Breast epithelium (tissue), 3 donors: Measurements from ENCODE around the gene ASPHD1.

Experiments used
- CTCF ChIP-seq, 3 donors: fragments of 450-650 bp; IDR thresholded peaks; one replicate each; pipeline ENCODE4 v1.5.1; 2016 to 2017; ENCODE audit warnings: antibody characterized with exemption in 3 of 3, mild to moderate bottlenecking in 3 of 3, moderate library complexity in 3 of 3
- POLR2A ChIP-seq: fragments of 450-650 bp; IDR thresholded peaks from one replicate; pipeline ENCODE4 v1.6.1; 2016; ENCODE audit warnings: antibody characterized with exemption, mild to moderate bottlenecking, moderate library complexity
- POLR2AphosphoS5 ChIP-seq, 3 donors: sonication (generic); formaldehyde crosslinking; IDR thresholded peaks; one replicate each; pipeline ENCODE4 v1.6.1; 2017; ENCODE audit warnings: antibody characterized with exemption in 3 of 3

DNA sequence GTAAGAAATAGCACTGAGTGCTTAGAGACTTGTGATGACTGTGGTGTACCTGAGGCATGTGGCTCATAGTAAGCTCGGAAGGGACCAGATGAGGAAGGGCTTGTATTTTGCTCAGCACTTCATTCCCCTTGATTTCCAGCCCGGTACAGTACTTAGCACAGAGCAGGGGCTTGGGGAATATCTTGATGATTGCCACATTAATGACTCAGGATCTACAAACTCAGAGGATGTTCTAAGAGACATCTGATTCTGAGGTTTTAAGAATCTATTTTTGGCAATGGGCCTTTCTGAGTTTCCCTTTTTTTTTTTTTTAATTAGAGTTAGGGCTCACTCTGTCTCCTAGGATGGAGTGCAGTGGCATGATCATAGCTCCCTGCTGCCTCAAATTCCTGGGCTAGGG, 9.1 kb downstream of the ASPHD1 start:
- TF ChIP-seq CTCF (IDR thresholded peaks at IDR 0.05) = no peak
- TF ChIP-seq POLR2A = no peak
- TF ChIP-seq POLR2AphosphoS5 (IDR thresholded peaks at IDR 0.05) = no peak
